GM12878 (cell line): Measurements from ENCODE around the gene USP25. TPM values are rescaled to one million over a fixed set of nuclear protein-coding genes. Genes with fewer than 3 reads are reported as not detected.

Experiments used
- ATF2 ChIP-seq: IDR thresholded peaks from 2 replicates; pipeline ENCODE4 v1.6.1; 2012; ENCODE audit warnings: low read length, inconsistent platforms
- ATF7 ChIP-seq: fragments of 450-650 bp; IDR thresholded peaks from 2 replicates; pipeline ENCODE4 v1.6.1; 2016; ENCODE audit warnings: low read depth, mild to moderate bottlenecking
- CEBPB ChIP-seq, 2 experiments: fragments of 150-350 bp in 1 of 2; IDR thresholded peaks; 2 replicates each; pipeline ENCODE4 v1.6.1; 2012 to 2014; ENCODE audit warnings: low read depth in 2 of 2, low read length in 2 of 2, borderline replicate concordance in 1 of 2, inconsistent platforms in 1 of 2
- CHD4 ChIP-seq: fragments of 200-600 bp; sonication (generic); IDR thresholded peaks from 2 replicates; pipeline ENCODE4 v1.6.1; 2016; ENCODE audit warnings: mild to moderate bottlenecking
- ETV6 ChIP-seq, 2 experiments: fragments of 450-650 bp in 1 of 2; IDR thresholded peaks in 1 of 2; conservative IDR thresholded peaks in 1 of 2; 2 replicates each; pipeline ENCODE4 v1.6.1; 2014; ENCODE audit warnings: antibody characterized with exemption in 1 of 2, borderline replicate concordance in 1 of 2, low read depth in 1 of 2, mild to moderate bottlenecking in 1 of 2, moderate library complexity in 1 of 2
- IRF4 ChIP-seq: IDR thresholded peaks from 2 replicates; pipeline ENCODE4 v1.6.1; 2011; ENCODE audit warnings: low read depth, low read length
- JUNB ChIP-seq: IDR thresholded peaks from 2 replicates; pipeline ENCODE4 v1.6.1; 2016; ENCODE audit warnings: antibody characterized with exemption, mild to moderate bottlenecking
- KAT2A ChIP-seq: conservative IDR thresholded peaks from 2 replicates; pipeline ENCODE4 v1.6.1; 2011; ENCODE audit warnings: low read depth, low read length; ENCODE audit not compliant: control insufficient read depth
- KLF5 ChIP-seq: fragments of 450-650 bp; IDR thresholded peaks from 2 replicates; pipeline ENCODE4 v1.6.1; 2014; ENCODE audit warnings: mild to moderate bottlenecking; ENCODE audit not compliant: partially characterized antibody
- MXI1 ChIP-seq: fragments of 150-350 bp; IDR thresholded peaks from 2 replicates; pipeline ENCODE4 v1.6.1; 2011; ENCODE audit warnings: low read depth, mild to moderate bottlenecking, inconsistent platforms, low read length, improper control_type of control experiment
- NFIC ChIP-seq: IDR thresholded peaks from 2 replicates; pipeline ENCODE4 v1.6.1; 2012; ENCODE audit warnings: low read depth, mild to moderate bottlenecking, inconsistent platforms, low read length, moderate library complexity
- NFYB ChIP-seq: IDR thresholded peaks from 2 replicates; pipeline ENCODE4 v1.6.1; 2011; ENCODE audit warnings: low read depth, mild to moderate bottlenecking, low read length, improper control_type of control experiment, moderate library complexity; ENCODE audit not compliant: insufficient read depth
- NRF1 ChIP-seq: conservative IDR thresholded peaks from 2 replicates; pipeline ENCODE4 v1.6.1; 2011; ENCODE audit warnings: mild to moderate bottlenecking, low read depth, low read length, improper control_type of control experiment
- PBX3 ChIP-seq: IDR thresholded peaks from 2 replicates; pipeline ENCODE4 v1.6.1; 2011; ENCODE audit warnings: mild to moderate bottlenecking, low read depth, low read length, moderate library complexity; ENCODE audit not compliant: insufficient replicate concordance
- PKNOX1 ChIP-seq: fragments of 450-650 bp; IDR thresholded peaks from 2 replicates; pipeline ENCODE4 v1.6.1; 2016; ENCODE audit warnings: mild to moderate bottlenecking
- RAD21 ChIP-seq: IDR thresholded peaks from 2 replicates; pipeline ENCODE4 v1.6.1; 2011; ENCODE audit warnings: mild to moderate bottlenecking, low read depth, low read length, moderate library complexity; ENCODE audit not compliant: insufficient read depth
- RUNX3 ChIP-seq: IDR thresholded peaks from 2 replicates; pipeline ENCODE4 v1.6.1; 2012; ENCODE audit warnings: low read length, inconsistent platforms
- SIN3A ChIP-seq: IDR thresholded peaks from 2 replicates; pipeline ENCODE4 v1.6.1; 2012; ENCODE audit warnings: low read depth, low read length, improper control_type of control experiment
- TCF3 ChIP-seq: IDR thresholded peaks from 2 replicates; pipeline ENCODE4 v1.6.1; 2012; ENCODE audit warnings: low read depth, mild to moderate bottlenecking, low read length, borderline replicate concordance; ENCODE audit not compliant: insufficient read depth
- polyA plus RNA-seq, 11 experiments: library from polyadenylated mRNA; depleted of rRNA in 4 of 11; unstranded in 6 of 11; stranded (reverse) in 5 of 11; fragments of >200 nt; fragmentation: Nextera tagmentation in 4 of 11; fragmentation: Illumina TruSeq in 1 of 11; extraction: Ambion mirVana in 4 of 11; extraction: Trizol in 1 of 11; gene quantifications; 1 replicate in 1 of 11; 2 replicates in 10 of 11; pipeline versions ENCODE4 v1.2.1 to v1.2.3, GENCODE V29; 2011 to 2016; ENCODE audit warnings: inconsistent platforms in 2 of 11, missing spikeins in 2 of 11, low read depth in 1 of 11
- total RNA-seq, 4 experiments: library from RNA; depleted of rRNA in 3 of 4; stranded (reverse); fragments of >200 nt in 3 of 4; fragmentation: Illumina TruSeq in 1 of 4; extraction: Trizol in 1 of 4; gene quantifications; 2 replicates each; pipeline versions ENCODE4 v1.2.1 to v1.2.3, GENCODE V29; 2013 to 2021
- TF ChIP-seq, protein P1 (sequence below): fragments of 450-650 bp; formaldehyde crosslinking; IDR thresholded peaks from 2 replicates; pipeline ENCODE4 v1.4.0; 2020; ENCODE audit warnings: mild to moderate bottlenecking, moderate library complexity

USP25 gene
- total and polyA plus RNA-seq, 10 of the 15 experiments (the other 5 are each of a cell fraction or from before 2014, with no cell fraction given) = 1.5 to 31.3 (median 23.4) TPM

- no peak for TF ChIP-seq PKNOX1
- TF ChIP-seq RUNX3 = no peak
- TF ChIP-seq IRF4 = no peak
- TF ChIP-seq TCF3 = no peak
- no peak for TF ChIP-seq CEBPB (IDR thresholded peaks at IDR 0.05; ENCODE audit: borderline replicate concordance in 1 of 2, low read depth in 2 of 2, low read length in 2 of 2)
- no peak for TF ChIP-seq CHD4
- no peak for TF ChIP-seq ATF2
- no peak for TF ChIP-seq SIN3A
- no peak for TF ChIP-seq NFIC
- TF ChIP-seq JUNB = no peak
- TF ChIP-seq RAD21 = 0 out of 2 replicates have a peak, but pooled peaks have one; percentile 15
- TF ChIP-seq, protein P1, sequence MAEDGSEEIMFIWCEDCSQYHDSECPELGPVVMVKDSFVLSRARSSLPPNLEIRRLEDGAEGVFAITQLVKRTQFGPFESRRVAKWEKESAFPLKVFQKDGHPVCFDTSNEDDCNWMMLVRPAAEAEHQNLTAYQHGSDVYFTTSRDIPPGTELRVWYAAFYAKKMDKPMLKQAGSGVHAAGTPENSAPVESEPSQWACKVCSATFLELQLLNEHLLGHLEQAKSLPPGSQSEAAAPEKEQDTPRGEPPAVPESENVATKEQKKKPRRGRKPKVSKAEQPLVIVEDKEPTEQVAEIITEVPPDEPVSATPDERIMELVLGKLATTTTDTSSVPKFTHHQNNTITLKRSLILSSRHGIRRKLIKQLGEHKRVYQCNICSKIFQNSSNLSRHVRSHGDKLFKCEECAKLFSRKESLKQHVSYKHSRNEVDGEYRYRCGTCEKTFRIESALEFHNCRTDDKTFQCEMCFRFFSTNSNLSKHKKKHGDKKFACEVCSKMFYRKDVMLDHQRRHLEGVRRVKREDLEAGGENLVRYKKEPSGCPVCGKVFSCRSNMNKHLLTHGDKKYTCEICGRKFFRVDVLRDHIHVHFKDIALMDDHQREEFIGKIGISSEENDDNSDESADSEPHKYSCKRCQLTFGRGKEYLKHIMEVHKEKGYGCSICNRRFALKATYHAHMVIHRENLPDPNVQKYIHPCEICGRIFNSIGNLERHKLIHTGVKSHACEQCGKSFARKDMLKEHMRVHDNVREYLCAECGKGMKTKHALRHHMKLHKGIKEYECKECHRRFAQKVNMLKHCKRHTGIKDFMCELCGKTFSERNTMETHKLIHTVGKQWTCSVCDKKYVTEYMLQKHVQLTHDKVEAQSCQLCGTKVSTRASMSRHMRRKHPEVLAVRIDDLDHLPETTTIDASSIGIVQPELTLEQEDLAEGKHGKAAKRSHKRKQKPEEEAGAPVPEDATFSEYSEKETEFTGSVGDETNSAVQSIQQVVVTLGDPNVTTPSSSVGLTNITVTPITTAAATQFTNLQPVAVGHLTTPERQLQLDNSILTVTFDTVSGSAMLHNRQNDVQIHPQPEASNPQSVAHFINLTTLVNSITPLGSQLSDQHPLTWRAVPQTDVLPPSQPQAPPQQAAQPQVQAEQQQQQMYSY (CRISPR knock-in tag) = no peak
- no peak for TF ChIP-seq KLF5
- TF ChIP-seq ETV6 (conservative IDR thresholded peaks at IDR 0.05 in 1 of 2, IDR thresholded peaks at IDR 0.05 in 1 of 2; ENCODE audit: borderline replicate concordance in 1 of 2, low read depth in 1 of 2) = no peak
- TF ChIP-seq KAT2A = no peak
- TF ChIP-seq PBX3 = no peak
- TF ChIP-seq NFYB = no peak
- TF ChIP-seq MXI1 = peak; percentile 62
- TF ChIP-seq ATF7 = no peak
- TF ChIP-seq NRF1 = 0 out of 2 replicates have a peak, but pooled peaks have one; percentile 11
Observed at GRCh38 chr21:15729674-15730483, at the start of gene USP25 (continued).
